HepG2 (cell line): Measurements from ENCODE around the gene ESPNL. TPM values are rescaled to one million over a fixed set of nuclear protein-coding genes. Genes with fewer than 3 reads are reported as not detected.

ENCODE experiments used
- ATF1 ChIP-seq: IDR thresholded peaks from 2 replicates; pipeline ENCODE4 v1.6.1; 2016; ENCODE audit warnings: mild to moderate bottlenecking, control low read depth
- DNMT3B ChIP-seq: conservative IDR thresholded peaks from 2 replicates; pipeline ENCODE4 v1.6.1; 2016; ENCODE audit warnings: missing biosample characterization, control low read depth
- ELF3 ChIP-seq: IDR thresholded peaks from 2 replicates; pipeline ENCODE4 v1.6.1; 2016; ENCODE audit warnings: missing genetic modification reagents, missing compliant biosample characterization
- FOSL1 ChIP-seq: sonication (generic); formaldehyde crosslinking; IDR thresholded peaks from 2 replicates; pipeline ENCODE4 v1.9.0; 2021; ENCODE audit warnings: missing genetic modification reagents, borderline replicate concordance
- GLI4 ChIP-seq: sonication (generic); formaldehyde crosslinking; IDR thresholded peaks from 2 replicates; pipeline ENCODE4 v1.5.1; 2020; ENCODE audit warnings: missing genetic modification reagents, mild to moderate bottlenecking, moderate library complexity, borderline replicate concordance
- MAFF ChIP-seq: IDR thresholded peaks from 2 replicates; pipeline ENCODE4 v1.6.1; 2011; ENCODE audit warnings: low read depth, low read length, improper control_type of control experiment
- NCOR1 ChIP-seq: fragments of 200-600 bp; sonication (generic); IDR thresholded peaks from 2 replicates; pipeline ENCODE4 v1.7.0; 2017; ENCODE audit warnings: antibody characterized with exemption, low read length, borderline replicate concordance
- NFE2 ChIP-seq: sonication (generic); formaldehyde crosslinking; IDR thresholded peaks from 2 replicates; pipeline ENCODE4 v1.4.0; 2020; ENCODE audit warnings: missing genetic modification reagents
- ZNF180 ChIP-seq: sonication (generic); formaldehyde crosslinking; IDR thresholded peaks from 2 replicates; pipeline ENCODE4 v1.4.0; 2020; ENCODE audit warnings: low read depth, missing genetic modification reagents, borderline replicate concordance
- polyA plus RNA-seq, 8 experiments: library from polyadenylated mRNA; depleted of rRNA in 3 of 8; stranded (reverse) in 7 of 8; unstranded in 1 of 8; fragments of >200 nt; fragmentation: Illumina TruSeq in 4 of 8; extraction: Trizol in 4 of 8; gene quantifications; 2 replicates each; pipeline versions ENCODE4 v1.2.1 to v1.2.3, GENCODE V29; 2011 to 2016; ENCODE audit warnings: low read depth in 4 of 8, missing spikeins in 1 of 8, mixed read lengths in 1 of 8; ENCODE audit not compliant: insufficient read depth in 1 of 8
- total RNA-seq, 5 experiments: library from RNA; depleted of rRNA; stranded (reverse); fragments of >200 nt; fragmentation: Illumina TruSeq; extraction: Trizol; gene quantifications; 2 replicates each; pipeline ENCODE4 v1.2.3, GENCODE V29; 2016; ENCODE audit warnings: low read depth in 1 of 5
- TF ChIP-seq, protein P1 (sequence below): sonication (generic); formaldehyde crosslinking; IDR thresholded peaks from 2 replicates; pipeline ENCODE4 v1.4.0; 2020; ENCODE audit warnings: mild to moderate bottlenecking, missing genetic modification reagents
- TF ChIP-seq, protein P2 (sequence below): sonication (generic); formaldehyde crosslinking; IDR thresholded peaks from 2 replicates; pipeline ENCODE4 v1.5.0; 2020; ENCODE audit warnings: mild to moderate bottlenecking, missing genetic modification reagents, moderate library complexity
- TF ChIP-seq, protein P3 (sequence below): sonication (generic); formaldehyde crosslinking; IDR thresholded peaks from 2 replicates; pipeline ENCODE4 v1.5.1; 2020; ENCODE audit warnings: mild to moderate bottlenecking, missing genetic modification reagents, moderate library complexity
- TF ChIP-seq, protein P4 (sequence below): sonication (generic); formaldehyde crosslinking; IDR thresholded peaks from 2 replicates; pipeline ENCODE4 v1.4.0; 2020; ENCODE audit warnings: missing genetic modification reagents

ESPNL gene
- total and polyA plus RNA-seq, 2 of the 13 experiments (the other 11 are each of a cell fraction or from before 2014, with no cell fraction given), result 0.45 to 0.80 TPM

DNA sequence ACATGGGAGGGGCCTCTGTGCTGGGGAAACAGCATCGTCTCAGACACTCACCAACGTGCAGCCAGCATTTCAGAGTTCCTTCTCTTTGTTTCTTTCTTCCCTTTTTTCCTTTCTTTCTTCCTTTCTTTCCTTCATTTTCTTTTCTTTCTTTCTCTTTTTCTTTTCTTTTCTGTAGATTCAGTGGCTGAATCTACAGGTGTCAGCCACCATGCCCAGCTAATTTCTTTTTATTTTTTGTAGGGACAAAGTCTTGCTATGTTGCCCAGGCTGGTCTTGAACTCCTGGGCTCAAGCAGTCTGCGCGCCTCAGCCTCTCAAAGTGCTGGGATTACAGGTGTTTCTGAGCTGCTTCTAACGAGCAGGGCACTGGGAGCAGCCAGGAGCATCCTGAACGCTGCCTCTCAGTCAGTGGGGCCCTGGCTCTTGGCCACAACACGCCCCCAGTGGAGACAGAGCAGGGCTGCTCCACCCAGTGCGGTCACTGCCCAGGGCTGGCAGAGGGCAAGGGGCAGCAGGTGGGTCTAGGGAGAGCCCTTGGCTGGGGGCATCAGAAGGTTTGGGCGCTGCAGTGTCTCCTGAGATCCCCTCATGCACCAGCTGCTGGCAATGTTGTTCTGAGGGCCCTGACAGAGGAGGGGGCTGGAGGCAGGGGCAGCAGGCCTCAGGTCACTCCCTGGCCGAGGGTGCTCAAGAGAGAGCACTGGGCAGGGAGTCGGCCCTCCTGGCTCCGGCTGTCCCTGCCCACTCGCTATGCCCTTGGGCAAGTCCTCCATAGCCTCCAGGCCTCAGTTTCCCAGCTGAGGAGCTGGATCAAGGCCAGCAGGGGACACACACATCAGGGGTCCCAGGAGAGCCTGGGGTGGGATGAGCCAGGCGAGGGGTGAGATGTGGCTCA, 33.6 kb downstream of the ESPNL start (continued):
- TF ChIP-seq DNMT3B (CRISPR knock-in tag) (no peak), ZNF180 (CRISPR knock-in tag) (no peak), GLI4 (CRISPR knock-in tag) (no peak), MAFF (no peak), ELF3 (no peak), NCOR1 (no peak), FOSL1 (CRISPR knock-in tag) (no peak), NFE2 (no peak), ATF1 (CRISPR knock-in tag) (no peak)
- TF ChIP-seq, protein P1, sequence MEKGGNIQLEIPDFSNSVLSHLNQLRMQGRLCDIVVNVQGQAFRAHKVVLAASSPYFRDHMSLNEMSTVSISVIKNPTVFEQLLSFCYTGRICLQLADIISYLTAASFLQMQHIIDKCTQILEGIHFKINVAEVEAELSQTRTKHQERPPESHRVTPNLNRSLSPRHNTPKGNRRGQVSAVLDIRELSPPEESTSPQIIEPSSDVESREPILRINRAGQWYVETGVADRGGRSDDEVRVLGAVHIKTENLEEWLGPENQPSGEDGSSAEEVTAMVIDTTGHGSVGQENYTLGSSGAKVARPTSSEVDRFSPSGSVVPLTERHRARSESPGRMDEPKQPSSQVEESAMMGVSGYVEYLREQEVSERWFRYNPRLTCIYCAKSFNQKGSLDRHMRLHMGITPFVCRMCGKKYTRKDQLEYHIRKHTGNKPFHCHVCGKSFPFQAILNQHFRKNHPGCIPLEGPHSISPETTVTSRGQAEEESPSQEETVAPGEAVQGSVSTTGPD (CRISPR knock-in tag), result no peak
- TF ChIP-seq, protein P2, sequence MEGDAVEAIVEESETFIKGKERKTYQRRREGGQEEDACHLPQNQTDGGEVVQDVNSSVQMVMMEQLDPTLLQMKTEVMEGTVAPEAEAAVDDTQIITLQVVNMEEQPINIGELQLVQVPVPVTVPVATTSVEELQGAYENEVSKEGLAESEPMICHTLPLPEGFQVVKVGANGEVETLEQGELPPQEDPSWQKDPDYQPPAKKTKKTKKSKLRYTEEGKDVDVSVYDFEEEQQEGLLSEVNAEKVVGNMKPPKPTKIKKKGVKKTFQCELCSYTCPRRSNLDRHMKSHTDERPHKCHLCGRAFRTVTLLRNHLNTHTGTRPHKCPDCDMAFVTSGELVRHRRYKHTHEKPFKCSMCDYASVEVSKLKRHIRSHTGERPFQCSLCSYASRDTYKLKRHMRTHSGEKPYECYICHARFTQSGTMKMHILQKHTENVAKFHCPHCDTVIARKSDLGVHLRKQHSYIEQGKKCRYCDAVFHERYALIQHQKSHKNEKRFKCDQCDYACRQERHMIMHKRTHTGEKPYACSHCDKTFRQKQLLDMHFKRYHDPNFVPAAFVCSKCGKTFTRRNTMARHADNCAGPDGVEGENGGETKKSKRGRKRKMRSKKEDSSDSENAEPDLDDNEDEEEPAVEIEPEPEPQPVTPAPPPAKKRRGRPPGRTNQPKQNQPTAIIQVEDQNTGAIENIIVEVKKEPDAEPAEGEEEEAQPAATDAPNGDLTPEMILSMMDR (CRISPR knock-in tag), result peak; percentile 38
- TF ChIP-seq, protein P3, sequence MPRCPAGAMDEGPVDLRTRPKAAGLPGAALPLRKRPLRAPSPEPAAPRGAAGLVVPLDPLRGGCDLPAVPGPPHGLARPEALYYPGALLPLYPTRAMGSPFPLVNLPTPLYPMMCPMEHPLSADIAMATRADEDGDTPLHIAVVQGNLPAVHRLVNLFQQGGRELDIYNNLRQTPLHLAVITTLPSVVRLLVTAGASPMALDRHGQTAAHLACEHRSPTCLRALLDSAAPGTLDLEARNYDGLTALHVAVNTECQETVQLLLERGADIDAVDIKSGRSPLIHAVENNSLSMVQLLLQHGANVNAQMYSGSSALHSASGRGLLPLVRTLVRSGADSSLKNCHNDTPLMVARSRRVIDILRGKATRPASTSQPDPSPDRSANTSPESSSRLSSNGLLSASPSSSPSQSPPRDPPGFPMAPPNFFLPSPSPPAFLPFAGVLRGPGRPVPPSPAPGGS (CRISPR knock-in tag), result no peak
- TF ChIP-seq, protein P4, sequence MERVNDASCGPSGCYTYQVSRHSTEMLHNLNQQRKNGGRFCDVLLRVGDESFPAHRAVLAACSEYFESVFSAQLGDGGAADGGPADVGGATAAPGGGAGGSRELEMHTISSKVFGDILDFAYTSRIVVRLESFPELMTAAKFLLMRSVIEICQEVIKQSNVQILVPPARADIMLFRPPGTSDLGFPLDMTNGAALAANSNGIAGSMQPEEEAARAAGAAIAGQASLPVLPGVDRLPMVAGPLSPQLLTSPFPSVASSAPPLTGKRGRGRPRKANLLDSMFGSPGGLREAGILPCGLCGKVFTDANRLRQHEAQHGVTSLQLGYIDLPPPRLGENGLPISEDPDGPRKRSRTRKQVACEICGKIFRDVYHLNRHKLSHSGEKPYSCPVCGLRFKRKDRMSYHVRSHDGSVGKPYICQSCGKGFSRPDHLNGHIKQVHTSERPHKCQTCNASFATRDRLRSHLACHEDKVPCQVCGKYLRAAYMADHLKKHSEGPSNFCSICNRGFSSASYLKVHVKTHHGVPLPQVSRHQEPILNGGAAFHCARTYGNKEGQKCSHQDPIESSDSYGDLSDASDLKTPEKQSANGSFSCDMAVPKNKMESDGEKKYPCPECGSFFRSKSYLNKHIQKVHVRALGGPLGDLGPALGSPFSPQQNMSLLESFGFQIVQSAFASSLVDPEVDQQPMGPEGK (CRISPR knock-in tag), result peak; percentile 20; the same call in 1 of the 2 replicates
